Measurements from ENCODE around the gene CYS1. TPM values are rescaled to one million over a fixed set of nuclear protein-coding genes. Genes with fewer than 3 reads are reported as not detected.
A peak's percentile ranks its signal among the peaks of the same experiment; 100 is the strongest.

Gene CYS1
- total and polyA plus RNA-seq, 11 donors, result 0.42 to 9.1 (median 2.5) TPM

DNA sequence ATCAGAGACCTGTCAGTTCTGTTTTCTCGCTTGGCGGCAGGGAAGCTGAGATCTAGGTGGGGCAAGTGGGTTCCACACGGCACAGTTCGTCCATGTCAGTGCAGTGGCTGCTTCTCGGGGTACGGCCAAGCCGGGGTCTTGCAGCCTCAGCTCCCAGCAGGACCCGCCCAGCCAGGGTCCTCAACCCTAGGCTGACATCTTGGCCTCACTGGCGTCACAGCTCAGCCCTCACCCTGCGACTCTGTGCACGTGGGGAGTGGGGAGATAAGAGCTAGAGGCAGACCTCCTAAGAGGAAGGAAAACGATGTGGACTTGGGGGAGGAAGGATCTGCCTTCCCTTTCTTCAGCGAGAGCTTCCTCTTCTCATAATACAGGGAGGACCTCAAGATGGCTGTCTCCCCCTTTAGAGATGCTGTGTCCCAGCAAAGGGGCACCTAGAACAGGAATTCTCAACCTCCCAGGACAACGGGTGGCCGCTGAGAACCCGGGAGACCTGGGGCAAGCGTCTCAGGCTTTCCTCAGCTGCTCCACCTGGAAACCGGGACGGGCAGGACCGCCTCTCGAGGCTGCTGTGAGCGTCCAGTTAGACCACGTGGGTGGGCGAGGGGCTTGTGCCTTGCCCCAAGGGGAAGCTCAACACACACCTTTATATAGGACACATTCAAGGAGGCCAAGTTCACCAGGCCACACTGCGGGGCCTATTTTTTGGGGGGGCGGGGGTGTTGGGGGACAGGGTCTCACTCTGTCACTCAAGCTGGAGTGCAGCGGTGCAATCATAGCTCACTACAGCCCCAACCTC lies 60.4 kb downstream of the CYS1 start:
- Histone ChIP-seq H3K27me3 (no peaks in the 10 kb centered on the region), H3K4me1 (peaks cover 0 to 20% (median 0%) of the 10 kb centered on the region in 12 donors), H3K27ac (peak overlapping the region in 1 of 12 donors; percentile 52), H3K9me3 (peaks cover 0 to 13% (median 2%) of the 10 kb centered on the region in 12 donors), H3K4me3 (no peak overlapping the region), H3K36me3 (no peaks in the 10 kb centered on the region)
- no peak for ATAC-seq
- WGBS, 4 donors, result 76 to 85% (median 81%) methylated on average over 12 to 27 of the region's 27 CpGs
- intact Hi-C loops (cut with DNase I), result no loop called here
- TF ChIP-seq CTCF (IDR thresholded peaks at IDR 0.05) (no peak), POLR2A (IDR thresholded peaks at IDR 0.05) (no peak)
- peak in 2 of 5 donors; percentile 22 to 54 for DNase-seq

- Histone ChIP-seq H3K9me3 (peaks cover 0 to 13% (median 2%) of the 10 kb centered on the region in 12 donors), H3K4me3 (no peak overlapping the region), H3K4me1 (peaks cover 0 to 20% (median 0%) of the 10 kb centered on the region in 12 donors), H3K36me3 (no peaks in the 10 kb centered on the region), H3K27ac (no peak overlapping the region), H3K27me3 (no peaks in the 10 kb centered on the region)
- DNase-seq (peak in 2 of 5 donors; percentile 23 to 42), ATAC-seq (no peak)
- intact Hi-C loops (cut with DNase I), result no loop called here
- WGBS, 4 donors, result 82 to 86% (median 84%) methylated on average over 8 of the region's 8 CpGs
- no peak for TF ChIP-seq CTCF (IDR thresholded peaks at IDR 0.05)
- TF ChIP-seq POLR2A (IDR thresholded peaks at IDR 0.05), result no peak
These were observed 61.0 kb downstream of the CYS1 start for GRCh38 chr2:10019174-10019573.

GRCh38 chr2:10017313-10017941 lies 62.8 kb downstream of the CYS1 start:
- no peak overlapping the region for H3K27ac ChIP-seq
- intact Hi-C loops (cut with DNase I), result no loop called here
- no peak overlapping the region for H3K4me3 ChIP-seq
- DNase-seq (peak in 1 of 5 donors; percentile 9), ATAC-seq (no peak)
- no peaks in the 10 kb centered on the region for H3K36me3 ChIP-seq
- H3K27me3 ChIP-seq, result no peaks in the 10 kb centered on the region
- peaks cover 0 to 20% (median 0%) of the 10 kb centered on the region in 12 donors for H3K4me1 ChIP-seq
- TF ChIP-seq CTCF (IDR thresholded peaks at IDR 0.05) (no peak), POLR2A (IDR thresholded peaks at IDR 0.05) (no peak)
- 90 to 94% (median 92%) methylated on average over 5 of the region's 5 CpGs for WGBS, 4 donors
- peaks cover 0 to 13% (median 2%) of the 10 kb centered on the region in 12 donors for H3K9me3 ChIP-seq

- 87 to 89% (median 87%) methylated on average over 8 of the region's 8 CpGs for WGBS, 4 donors
- peaks cover 0 to 20% (median 0%) of the 10 kb centered on the region in 12 donors for H3K4me1 ChIP-seq
- no peak overlapping the region for H3K4me3 ChIP-seq
- intact Hi-C loops (cut with DNase I), result no loop called here
- peaks cover 0 to 13% (median 2%) of the 10 kb centered on the region in 12 donors for H3K9me3 ChIP-seq
- no peak overlapping the region for H3K27ac ChIP-seq
- no peak for TF ChIP-seq POLR2A (IDR thresholded peaks at IDR 0.05)
- TF ChIP-seq CTCF (IDR thresholded peaks at IDR 0.05), result no peak
- no peak for ATAC-seq
- peak in 1 of 5 donors; percentile 5 for DNase-seq
- H3K36me3 ChIP-seq, result no peaks in the 10 kb centered on the region
- H3K27me3 ChIP-seq, result no peaks in the 10 kb centered on the region
These were observed 63.4 kb downstream of the CYS1 start for GRCh38 chr2:10016802-10017258.
